ENCODE results near the gene RPL29. TPM values are rescaled to one million over a fixed set of nuclear protein-coding genes. Genes with fewer than 3 reads are reported as not detected.
A peak's percentile ranks its signal among the peaks of the same experiment; 100 is the strongest.

The RPL29 gene
- total RNA-seq, 1 donor from 2014 or later = 872 TPM

DNA sequence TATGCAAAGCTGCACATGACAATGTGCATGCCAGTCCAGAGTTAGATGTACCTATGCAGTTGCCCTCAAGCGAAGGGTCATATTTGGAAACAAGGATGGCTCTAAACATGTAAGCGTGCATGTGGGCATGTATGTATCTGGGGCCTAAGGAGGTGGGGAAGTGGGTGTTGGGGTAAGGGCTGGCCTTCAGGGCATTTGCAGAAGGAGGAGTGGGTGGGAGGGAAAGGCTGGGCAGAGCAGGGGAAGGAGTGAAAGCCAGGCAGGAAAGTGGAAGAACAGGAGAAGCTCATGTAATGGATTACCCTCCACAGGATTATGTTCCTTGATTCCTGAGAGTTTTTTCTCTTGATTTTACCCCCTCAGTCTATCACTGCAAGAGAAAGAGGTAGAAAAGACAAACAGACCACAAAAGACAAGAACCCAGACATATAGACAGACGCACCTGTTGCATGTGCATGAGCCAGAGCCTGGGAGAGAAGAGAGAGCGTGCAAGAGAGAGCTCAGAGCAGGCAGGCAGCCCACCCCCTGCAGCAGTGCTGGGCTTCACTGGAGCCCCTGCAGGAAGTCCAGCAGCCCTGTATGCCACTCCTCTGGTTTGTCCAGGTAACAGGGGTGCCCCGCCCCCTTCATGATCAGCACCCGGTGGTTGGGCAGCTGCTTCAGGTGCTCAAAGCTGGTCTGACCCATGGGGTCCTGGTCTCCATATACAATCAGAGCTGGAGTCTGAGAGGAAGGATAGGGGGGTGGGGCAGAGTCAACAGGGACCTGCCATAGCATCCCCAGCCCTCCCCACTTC, 26.6 kb downstream of the RPL29 start:
- H3K79me2 ChIP-seq (ENCODE audit: insufficient read depth, low read length) = peaks cover 37% of the 10 kb centered on the region
- no peaks in the 10 kb centered on the region for H3K27me3 ChIP-seq (ENCODE audit: insufficient read depth, low read length)
- Mint-ChIP-seq H3K27ac (ENCODE audit: unreplicated experiment) (no peak overlapping the region), H3K36me3 (ENCODE audit: low read depth, unreplicated experiment) (peaks cover 7% of the 10 kb centered on the region), H3K4me1 (ENCODE audit: low read depth, unreplicated experiment) (peaks cover 15% of the 10 kb centered on the region), H3K4me3 (ENCODE audit: unreplicated experiment) (no peak overlapping the region), H3K27me3 (ENCODE audit: low read depth, unreplicated experiment) (no peaks in the 10 kb centered on the region), H3K9me3 (ENCODE audit: unreplicated experiment) (peaks cover 3% of the 10 kb centered on the region)
- no peaks in the 10 kb centered on the region for H3K9me3 ChIP-seq (ENCODE audit: insufficient read depth, low read depth, low read length)
- no peaks in the 10 kb centered on the region for H3K36me3 ChIP-seq (ENCODE audit: insufficient read depth, low read length)
- H3K4me2 ChIP-seq (ENCODE audit: low read length) = peak overlapping the region; percentile 92
- H3K4me1 ChIP-seq (ENCODE audit: insufficient read depth, low read length) = peaks cover 21% of the 10 kb centered on the region
- peaks cover 33% of the 10 kb centered on the region for H4K20me1 ChIP-seq (ENCODE audit: insufficient read depth, low read length)
- no peak overlapping the region for H3K27ac ChIP-seq (ENCODE audit: low read depth, low read length)
- no peak for FAIRE-seq
- H3K4me3 ChIP-seq (ENCODE audit: insufficient read depth, low read depth, low read length) = no peak overlapping the region
- TF ChIP-seq EZH2 (IDR thresholded peaks at IDR 0.05; ENCODE audit: insufficient read depth, low read length) = no peak
- TF ChIP-seq, protein P1, sequence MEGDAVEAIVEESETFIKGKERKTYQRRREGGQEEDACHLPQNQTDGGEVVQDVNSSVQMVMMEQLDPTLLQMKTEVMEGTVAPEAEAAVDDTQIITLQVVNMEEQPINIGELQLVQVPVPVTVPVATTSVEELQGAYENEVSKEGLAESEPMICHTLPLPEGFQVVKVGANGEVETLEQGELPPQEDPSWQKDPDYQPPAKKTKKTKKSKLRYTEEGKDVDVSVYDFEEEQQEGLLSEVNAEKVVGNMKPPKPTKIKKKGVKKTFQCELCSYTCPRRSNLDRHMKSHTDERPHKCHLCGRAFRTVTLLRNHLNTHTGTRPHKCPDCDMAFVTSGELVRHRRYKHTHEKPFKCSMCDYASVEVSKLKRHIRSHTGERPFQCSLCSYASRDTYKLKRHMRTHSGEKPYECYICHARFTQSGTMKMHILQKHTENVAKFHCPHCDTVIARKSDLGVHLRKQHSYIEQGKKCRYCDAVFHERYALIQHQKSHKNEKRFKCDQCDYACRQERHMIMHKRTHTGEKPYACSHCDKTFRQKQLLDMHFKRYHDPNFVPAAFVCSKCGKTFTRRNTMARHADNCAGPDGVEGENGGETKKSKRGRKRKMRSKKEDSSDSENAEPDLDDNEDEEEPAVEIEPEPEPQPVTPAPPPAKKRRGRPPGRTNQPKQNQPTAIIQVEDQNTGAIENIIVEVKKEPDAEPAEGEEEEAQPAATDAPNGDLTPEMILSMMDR (IDR thresholded peaks at IDR 0.05; ENCODE audit: insufficient read depth, low read depth, low read length) = no peak
- H2AFZ ChIP-seq (ENCODE audit: low read depth, low read length) = no peak overlapping the region
- H3K9ac ChIP-seq (ENCODE audit: low read length) = no peak overlapping the region
- no peak for DNase-seq (ENCODE audit: low read depth)

DNA sequence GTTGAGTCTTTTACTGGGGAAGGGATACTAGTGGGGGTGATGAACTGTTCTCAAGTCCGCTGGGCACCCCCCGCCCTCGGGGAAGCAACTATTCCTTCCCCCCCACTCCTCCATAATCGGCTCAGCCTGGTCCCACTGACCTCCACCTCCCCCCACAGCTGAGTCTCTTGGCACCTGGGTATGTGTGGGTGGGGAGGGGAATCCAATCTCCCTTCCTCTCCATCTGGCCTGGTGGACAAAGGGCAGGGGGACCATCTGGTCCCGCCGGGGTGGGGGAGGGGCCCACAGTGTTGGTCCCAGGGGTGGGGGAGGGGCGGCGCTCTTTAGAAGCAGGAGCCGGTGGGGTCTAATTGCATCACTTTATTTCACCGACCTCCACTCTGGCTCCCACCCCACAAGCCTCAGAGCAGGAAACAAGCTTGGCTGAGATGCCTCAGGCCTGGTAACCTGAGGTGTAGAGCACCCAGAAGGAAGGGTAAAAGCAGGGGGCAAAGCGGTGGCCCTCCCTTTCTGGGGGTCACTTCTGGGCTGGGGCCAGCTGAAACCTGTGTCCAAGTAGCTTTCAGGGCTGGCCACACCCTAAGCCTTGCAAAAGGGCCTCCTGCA, 27.4 kb downstream of the RPL29 start:
- H3K9me3 ChIP-seq (ENCODE audit: insufficient read depth, low read depth, low read length) = no peaks in the 10 kb centered on the region

More for the DNA sequence above, 27.4 kb downstream of the RPL29 start:
- no peak for DNase-seq (ENCODE audit: low read depth)
- Mint-ChIP-seq H3K4me1 (ENCODE audit: low read depth, unreplicated experiment) (peaks cover 14% of the 10 kb centered on the region), H3K27me3 (ENCODE audit: low read depth, unreplicated experiment) (no peaks in the 10 kb centered on the region), H3K27ac (ENCODE audit: unreplicated experiment) (no peak overlapping the region), H3K4me3 (ENCODE audit: unreplicated experiment) (peak overlapping the region; percentile 85), H3K9me3 (ENCODE audit: unreplicated experiment) (peaks cover 3% of the 10 kb centered on the region), H3K36me3 (ENCODE audit: low read depth, unreplicated experiment) (peaks cover 7% of the 10 kb centered on the region)
- H3K27ac ChIP-seq (ENCODE audit: low read depth, low read length) = no peak overlapping the region
- H2AFZ ChIP-seq (ENCODE audit: low read depth, low read length) = peak overlapping the region; percentile 69
- H3K36me3 ChIP-seq (ENCODE audit: insufficient read depth, low read length) = no peaks in the 10 kb centered on the region
- TF ChIP-seq, protein P1 (IDR thresholded peaks at IDR 0.05; ENCODE audit: insufficient read depth, low read depth, low read length) = no peak
- H3K9ac ChIP-seq (ENCODE audit: low read length) = peak overlapping the region; percentile 68
- H3K27me3 ChIP-seq (ENCODE audit: insufficient read depth, low read length) = no peaks in the 10 kb centered on the region
- H4K20me1 ChIP-seq (ENCODE audit: insufficient read depth, low read length) = peaks cover 41% of the 10 kb centered on the region
- H3K79me2 ChIP-seq (ENCODE audit: insufficient read depth, low read length) = peaks cover 40% of the 10 kb centered on the region
- peak overlapping the region; percentile 68 for H3K4me3 ChIP-seq (ENCODE audit: insufficient read depth, low read depth, low read length)
- no peak for FAIRE-seq
- H3K4me2 ChIP-seq (ENCODE audit: low read length) = peak overlapping the region; percentile 92
- H3K4me1 ChIP-seq (ENCODE audit: insufficient read depth, low read length) = peaks cover 15% of the 10 kb centered on the region
